Measurements from ENCODE around the gene TTLL3.
A peak's percentile ranks its signal among the peaks of the same experiment; 100 is the strongest.
"Not testable (repeated sequence)": the region's sequence is repeated elsewhere in the genome, so short reads cannot be mapped to it uniquely, and the experiment has no call there.

The TTLL3 gene

DNA sequence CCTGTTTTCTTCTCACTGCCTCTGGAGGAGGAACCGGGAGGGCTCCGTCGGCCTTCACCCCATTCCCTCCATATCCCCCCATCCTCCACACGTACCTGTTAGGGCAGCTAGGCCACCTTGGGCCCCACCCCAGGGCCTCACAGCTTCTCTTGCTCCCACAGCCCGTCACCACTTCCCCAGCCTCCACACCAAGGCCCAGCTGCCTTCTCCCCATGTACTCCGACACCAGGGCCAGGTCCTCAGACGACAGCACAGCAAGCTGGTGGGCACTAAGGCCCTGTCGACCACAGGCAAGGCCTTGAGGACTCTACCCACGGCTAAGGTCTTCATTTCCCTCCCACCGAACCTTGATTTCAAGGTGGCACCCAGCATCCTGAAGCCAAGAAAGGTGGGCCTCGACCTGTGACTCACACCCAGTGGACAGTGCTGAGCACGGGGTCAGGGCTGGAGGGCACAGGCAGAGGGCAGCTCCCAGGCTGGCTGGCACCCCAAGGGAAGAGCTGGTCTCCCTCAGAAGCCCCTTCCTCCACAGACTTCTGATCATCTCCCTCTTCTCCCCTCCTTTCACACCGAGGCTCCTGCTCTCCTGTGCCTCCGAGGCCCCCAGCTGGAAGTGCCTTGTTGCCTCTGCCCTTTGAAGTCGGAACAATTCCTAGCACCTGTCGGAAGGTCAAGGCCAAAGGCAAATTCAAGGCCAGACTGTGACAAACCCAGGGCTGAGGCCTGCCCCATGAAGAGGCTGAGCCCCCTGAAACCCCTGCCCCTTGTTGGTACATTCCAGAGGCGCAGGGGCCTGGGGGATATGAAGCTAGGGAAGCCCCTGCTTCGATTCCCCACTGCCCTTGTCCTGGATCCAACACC, 24.7 kb downstream of the TTLL3 start:
- no peak for DNase-seq (ENCODE audit: low read depth in 1 of 2, low spot score in 1 of 2)

DNA sequence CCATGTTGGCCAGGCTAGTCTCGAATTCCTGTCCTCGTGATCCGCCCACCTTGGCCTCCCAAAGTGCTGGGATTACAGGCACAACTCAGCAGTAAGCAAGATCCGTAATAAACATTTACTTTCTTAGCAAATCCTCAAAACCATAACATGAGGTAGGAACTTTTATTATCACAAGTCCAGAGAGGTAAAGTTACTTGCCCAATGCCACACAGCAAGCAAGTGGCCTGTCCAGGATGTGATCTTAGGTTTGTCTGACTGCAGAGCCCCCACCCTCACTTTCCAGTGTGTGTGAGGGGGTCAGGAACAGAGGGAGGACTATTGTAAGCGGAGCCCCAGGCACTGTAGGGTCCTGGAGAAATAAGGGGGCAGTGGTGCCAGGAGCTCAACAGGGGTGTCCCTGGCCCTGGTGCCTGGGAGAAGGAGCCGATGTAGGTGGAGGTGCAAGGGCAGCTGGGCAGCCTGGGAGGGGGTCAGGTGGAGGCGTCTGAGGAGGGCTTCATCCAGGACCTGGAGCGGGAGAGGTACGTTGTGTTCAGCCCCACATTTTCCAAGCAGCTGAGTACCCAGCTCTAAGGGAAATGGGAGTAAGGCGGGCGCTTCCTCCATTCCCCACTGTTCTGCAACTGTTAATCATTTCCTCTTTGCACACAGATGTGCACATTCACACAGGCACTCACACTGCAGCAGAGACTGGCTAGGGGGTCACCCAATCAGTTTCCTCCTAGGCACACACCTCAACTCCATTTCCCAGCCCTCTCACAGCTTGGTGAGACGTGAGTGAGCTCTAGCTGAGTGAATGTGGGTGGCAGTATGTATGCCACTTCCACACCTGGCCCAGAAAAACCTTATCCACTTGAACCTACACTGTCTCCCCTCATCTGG, 27.9 kb downstream of the TTLL3 start:
- no peak for DNase-seq (ENCODE audit: low read depth in 1 of 2, low spot score in 1 of 2)

DNA sequence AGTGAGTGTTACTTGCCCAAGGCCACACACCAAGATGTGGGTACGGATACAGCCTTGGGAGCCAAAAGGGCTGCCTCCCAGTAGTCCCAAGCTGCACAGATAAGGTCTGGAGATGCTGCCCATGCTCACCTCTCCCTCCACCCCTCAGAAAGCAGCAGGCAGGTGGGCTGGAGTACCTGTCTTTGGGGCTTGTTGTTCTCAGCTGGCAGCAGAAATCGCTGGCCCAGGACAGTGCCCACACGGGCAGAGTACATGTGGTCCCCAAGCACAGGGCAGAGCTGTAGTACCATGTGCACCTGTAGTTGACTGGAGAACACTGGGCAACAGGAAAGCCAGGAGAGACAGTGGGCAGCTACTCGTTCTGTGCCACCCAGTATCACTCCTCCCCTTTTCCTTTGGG, 28.8 kb downstream of the TTLL3 start:
- DNase-seq (ENCODE audit: low read depth in 1 of 2, low spot score in 1 of 2), result no peak

DNA sequence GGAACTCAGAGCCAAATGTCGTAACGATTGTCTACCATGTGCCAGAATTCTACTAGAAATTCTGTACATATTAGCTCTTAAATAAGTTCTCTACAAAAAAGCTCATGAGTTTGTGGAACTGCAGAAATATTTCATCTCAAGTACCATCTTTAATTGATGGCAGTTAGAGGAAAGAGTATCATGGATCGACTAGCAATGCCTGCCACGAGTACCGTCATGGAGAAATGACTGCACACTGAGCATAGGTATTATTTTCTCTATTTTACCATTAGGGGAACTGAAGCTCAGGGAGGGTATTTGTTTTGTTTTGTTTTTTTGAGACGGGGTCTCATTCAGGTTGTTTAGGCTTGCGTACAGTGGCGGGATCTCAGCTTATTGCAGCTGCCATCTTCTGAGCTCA, 31.0 kb downstream of the TTLL3 start:
- no peak for DNase-seq (ENCODE audit: low read depth in 1 of 2, low spot score in 1 of 2)

DNA sequence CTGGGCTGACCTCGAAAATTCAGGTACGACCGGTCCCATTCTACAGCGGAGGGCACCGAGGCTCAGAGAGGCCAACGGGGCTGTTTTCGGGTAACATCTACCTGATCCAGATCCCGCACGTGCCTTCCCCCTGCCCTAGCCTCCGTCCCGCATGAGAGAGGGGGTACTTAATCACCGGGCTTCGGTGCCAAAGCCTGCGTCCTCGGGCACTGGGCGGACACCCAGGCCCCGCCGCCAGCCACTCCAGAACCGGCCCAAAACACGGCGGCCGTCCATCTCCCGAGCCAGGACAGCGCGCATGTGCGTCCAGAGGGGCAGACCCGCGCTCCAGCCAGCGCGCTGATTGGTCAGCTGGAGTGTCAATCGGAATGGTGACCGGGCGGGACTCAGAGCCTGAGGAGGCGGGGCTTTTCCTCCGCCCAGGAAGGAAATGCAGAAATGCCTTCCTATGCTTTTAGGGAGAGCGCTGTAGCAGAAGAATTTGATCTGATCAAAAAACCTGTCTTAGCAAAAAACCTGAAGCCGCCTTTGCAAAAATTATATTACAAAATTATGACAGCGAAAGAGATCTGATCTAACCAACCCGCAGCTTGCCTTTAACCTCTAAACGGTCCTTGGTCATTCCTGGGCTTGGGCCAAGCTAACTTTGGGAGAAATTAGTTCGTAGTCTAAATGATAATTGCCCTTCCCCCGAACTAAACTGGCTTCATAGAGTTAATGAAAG, 33.8 kb downstream of the TTLL3 start, which contains the start of gene RPUSD3:
Gene RPUSD3 (minus strand): TSS at position 294 of the 724 bp plus-strand sequence. CDS start 18 bp downstream, at position 276.
- peak; percentile 95 to 97 for DNase-seq (ENCODE audit: low read depth in 1 of 2, low spot score in 1 of 2)

DNA sequence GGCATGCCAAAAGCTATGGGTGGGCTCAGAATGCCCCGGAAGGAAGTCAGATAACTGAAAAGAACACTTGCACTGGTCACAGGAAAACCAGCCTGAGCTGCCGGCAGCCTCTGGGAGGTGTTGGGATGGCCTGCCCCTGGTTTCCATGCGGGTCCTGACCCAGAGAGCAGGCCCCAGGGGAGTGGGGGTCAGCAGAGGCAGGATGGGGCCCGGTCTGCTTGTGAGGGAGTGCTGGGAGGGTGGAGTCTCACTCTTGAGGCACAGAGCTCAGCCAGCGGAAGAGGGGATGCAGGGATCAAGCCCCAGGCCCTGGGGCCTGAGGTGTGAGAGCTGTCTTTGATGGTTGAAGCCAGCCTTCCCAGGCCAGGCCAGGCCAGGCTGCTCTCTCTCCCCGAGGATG, 36.2 kb downstream of the TTLL3 start:
- DNase-seq (ENCODE audit: low read depth in 1 of 2, low spot score in 1 of 2), result no peak

DNA sequence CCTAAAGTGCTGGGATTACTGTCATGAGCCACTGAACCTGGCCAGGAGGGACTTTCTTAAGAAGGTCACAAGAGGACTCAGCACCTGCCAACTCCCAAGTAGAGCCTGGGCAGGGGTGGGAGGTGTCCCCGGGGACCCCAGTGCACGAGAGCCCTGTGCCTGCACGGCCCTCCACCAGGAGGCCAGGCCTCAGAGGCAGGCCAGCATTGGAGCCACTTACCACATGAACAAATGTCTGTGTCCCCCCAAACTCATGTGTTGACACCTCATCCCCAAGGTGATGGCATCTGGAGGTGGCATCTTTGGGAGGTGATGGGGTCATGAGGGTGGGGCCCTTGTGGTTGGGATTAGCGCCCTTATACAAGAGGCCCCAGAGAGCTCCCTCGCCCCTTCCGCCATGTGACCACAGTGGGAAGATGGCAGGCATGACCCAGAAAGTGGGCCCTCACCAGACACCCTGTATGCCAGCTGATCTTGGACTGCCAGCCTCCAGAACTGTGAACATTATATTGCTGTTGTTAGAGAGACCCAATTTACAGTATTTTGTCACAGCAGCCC, 36.9 kb downstream of the TTLL3 start:
- DNase-seq (ENCODE audit: low read depth in 1 of 2, low spot score in 1 of 2), result no peak

DNA sequence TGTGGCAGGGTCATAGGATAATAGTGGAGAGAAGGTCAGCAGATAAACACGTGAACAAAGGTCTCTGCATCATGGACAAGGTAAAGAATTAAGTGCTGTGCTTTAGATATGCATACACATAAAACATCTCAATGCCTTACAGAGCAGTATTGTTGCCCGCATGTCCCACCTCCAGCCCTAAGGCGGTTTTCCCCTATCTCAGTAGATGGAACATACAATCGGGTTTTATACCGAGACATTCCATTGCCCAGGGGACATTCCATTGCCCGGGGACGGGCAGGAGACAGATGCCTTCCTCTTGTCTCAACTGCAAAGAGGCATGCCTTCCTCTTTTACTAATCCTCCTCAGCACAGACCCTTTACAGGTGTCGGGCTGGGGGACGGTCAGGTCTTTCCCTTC, 37.8 kb downstream of the TTLL3 start:
- DNase-seq (ENCODE audit: low read depth in 1 of 2, low spot score in 1 of 2), result not testable (repeated sequence)

DNA sequence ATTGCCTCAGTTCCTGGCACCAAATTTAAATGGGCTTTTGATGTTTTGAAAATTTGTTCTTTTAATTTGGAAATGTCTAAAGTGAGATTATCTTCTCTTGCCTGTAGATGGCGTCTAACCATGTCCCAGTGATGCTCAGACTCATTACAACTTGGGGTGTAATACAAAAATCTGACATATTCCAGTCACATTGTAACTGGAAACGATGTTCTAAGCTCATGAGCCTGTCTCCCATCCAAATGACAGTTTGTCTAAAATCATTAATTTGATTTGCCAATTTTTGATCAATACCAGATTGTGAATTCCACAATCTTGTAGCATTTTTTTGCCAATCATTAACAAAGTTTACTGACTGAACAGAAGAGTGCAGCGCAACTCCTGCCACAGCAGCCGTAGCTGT, 38.8 kb downstream of the TTLL3 start:
- DNase-seq (ENCODE audit: low read depth in 1 of 2, low spot score in 1 of 2), result not testable (repeated sequence)

DNA sequence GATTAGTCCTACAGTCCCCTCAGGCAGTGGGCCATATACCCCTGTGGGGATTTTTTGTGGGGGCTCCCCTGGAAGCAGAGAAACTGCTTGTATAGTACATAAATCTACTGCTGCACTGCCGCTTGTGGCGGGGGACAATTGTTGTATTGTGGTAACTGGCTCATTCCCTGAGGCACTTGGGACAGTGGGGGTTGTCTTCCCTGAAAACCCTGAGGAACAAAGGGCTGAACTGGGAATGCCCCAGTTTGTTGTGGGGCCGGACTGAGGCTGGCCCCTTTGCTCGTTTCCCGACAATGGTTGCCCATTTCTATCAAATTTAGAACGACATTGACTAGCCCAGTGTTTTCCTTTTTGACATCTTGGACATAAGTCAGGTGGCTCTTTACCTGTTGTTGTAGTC, 41.3 kb downstream of the TTLL3 start:
- not testable (repeated sequence) for DNase-seq (ENCODE audit: low read depth in 1 of 2, low spot score in 1 of 2)

DNA sequence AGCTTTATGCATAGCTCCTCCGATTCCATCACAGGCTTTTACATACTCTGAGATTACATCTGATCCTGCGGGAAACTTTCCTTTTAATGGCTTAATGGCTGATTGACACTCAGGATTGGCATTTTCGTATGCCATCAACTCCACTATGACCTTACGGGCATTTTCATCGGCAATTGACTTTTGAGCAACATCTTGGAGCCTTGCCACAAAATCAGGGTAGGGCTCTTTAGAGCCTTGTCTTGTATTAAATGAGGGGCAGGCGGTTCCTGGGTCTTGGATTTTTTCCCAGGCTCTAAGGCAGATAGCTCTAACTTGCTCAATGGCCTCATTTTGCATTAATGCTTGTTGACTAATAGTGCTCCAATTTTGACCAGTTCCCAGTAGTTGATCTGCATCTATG, 41.9 kb downstream of the TTLL3 start:
- DNase-seq (ENCODE audit: low read depth in 1 of 2, low spot score in 1 of 2), result not testable (repeated sequence)

DNA sequence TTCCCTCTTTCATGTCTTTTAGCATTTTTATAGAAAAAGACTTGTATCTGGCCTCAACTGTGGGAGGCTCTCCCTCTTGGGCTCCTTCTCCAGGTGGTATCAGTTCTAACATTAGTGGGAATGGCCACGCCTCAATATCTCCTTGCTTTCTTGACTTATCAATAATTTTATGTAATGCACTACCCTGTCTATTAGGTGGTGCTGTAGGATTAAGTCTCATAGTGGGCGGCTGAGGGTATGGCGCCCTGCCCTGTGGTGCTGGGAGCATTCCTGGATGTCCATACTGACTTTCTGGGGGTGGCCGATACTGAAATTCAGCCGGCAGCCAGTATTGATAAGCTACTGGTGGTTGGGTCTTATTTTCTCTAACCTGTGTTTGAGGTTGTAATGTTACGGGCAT, 42.5 kb downstream of the TTLL3 start:
- no peak for DNase-seq (ENCODE audit: low read depth in 1 of 2, low spot score in 1 of 2)

DNA sequence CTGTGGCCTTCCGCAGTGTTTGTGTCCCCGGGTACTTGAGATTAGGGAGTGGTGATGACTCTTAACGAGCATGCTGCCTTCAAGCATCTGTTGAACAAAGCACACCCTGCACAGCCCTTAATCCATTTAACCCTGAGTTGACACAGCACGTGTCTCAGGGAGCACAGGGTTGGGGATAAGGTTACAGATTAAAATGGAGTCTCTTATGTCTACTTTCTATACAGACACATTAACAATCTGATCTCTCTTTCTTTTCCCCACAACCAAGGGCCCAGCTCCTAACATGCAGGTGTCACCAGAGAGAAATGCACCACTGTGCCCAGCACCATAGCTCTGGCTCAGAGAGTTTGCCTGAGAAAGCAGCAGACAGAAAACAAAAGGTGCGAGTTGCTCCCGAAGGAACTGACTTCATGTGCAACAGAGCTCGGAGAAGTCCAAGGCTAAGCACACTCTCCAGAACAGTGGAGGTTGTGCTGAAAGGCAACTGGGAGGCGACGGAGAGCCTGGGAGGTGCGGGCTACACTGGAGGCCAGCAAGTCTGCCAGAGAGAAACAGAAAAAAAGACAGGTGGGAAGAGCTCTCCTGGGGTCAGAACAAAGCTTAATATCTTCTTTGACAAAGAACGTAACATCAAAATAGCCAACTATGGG, 44.4 kb downstream of the TTLL3 start:
- not testable (repeated sequence) for DNase-seq (ENCODE audit: low read depth in 1 of 2, low spot score in 1 of 2)

DNA sequence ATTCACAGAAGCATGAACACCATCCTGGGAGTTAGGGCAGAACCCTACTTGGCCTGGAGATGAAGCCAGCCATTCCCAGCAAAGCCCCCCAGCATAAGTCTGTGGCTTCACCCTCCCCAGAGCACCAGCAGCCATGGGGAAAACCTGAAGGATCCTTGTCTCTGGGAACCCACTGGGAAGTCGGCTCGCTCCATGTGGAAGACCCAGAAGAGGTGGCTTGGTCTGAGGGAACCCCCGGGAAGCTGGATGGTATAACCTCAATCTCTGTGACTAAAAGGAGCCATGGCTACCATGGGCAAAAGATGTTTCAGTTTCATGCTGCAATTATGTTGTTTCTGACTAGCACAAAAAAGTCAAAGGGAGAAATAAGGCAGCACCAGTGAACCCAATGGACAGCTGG, 45.5 kb downstream of the TTLL3 start:
- DNase-seq (ENCODE audit: low read depth in 1 of 2, low spot score in 1 of 2), result no peak

DNA sequence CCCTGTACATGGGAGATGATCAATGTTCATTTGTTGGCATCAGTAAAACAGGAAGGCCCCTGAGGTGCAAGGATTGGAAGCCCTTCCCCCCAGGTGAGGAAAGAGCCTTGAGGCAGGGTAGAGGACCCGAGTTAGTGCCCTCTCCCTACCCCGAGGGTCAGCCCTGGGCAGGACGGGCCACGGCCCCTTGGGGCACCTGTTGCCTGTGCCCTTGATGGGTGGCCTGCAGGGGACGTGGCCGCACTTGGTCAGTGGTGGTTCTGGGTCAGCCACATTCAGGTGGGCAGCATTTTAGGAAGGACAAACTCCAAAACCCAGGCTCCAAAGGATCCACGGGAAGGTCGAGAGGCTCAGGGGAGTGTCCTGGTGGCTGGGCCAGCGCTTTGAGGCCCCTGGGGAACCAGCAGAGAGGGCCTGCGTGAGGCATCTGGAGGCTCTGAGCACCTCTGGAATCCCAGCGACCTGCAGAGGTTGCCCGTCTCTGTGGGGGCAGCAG, 49.5 kb downstream of the TTLL3 start:
- DNase-seq (ENCODE audit: low read depth in 1 of 2, low spot score in 1 of 2), result no peak

DNA sequence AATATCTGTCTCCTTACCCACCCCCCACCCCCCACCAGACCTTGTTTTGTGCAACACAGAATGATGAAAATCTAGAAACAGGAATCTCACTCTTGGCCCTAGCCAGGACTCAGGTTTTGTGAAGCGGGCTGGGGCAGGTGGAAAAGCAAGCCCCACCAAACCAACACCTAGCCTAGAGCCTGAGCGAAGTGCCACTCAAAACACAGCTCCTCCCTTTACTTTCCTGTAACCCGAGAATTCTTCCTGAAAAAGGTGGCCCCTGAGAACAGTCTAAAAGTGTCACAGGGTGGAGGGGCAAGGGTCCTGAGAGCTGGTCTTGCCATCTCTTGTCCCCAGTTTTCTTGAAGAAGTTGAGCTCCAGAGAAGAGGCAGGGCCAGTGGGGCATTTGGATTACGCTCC, 51.1 kb downstream of the TTLL3 start:
- no peak for DNase-seq (ENCODE audit: low read depth in 1 of 2, low spot score in 1 of 2)

DNA sequence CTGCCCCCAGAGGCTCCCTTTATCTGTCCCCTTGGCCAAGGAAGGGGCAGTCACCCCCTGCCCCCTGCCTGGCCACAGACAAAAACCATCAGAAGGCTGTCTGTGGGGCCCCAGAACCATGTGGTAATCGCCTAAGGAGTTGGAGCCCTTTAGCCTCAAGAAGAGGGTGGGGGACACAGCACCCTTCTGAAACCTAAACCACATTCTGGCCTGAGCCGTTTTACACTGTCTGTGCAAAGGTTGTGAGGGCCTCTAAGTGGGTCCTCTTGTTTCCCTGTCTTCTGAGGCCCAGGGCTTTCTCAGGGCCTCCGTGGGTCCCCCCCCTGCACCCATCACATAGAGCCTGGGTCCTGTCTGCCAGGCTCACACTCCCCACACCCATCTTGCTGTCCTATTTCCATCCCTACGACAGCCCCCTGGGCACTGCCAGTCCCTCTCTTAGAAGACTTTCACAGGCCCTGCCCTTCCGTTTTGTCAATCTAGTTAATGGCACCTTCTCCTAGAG, 51.6 kb downstream of the TTLL3 start:
- DNase-seq (ENCODE audit: low read depth in 1 of 2, low spot score in 1 of 2), result no peak

DNA sequence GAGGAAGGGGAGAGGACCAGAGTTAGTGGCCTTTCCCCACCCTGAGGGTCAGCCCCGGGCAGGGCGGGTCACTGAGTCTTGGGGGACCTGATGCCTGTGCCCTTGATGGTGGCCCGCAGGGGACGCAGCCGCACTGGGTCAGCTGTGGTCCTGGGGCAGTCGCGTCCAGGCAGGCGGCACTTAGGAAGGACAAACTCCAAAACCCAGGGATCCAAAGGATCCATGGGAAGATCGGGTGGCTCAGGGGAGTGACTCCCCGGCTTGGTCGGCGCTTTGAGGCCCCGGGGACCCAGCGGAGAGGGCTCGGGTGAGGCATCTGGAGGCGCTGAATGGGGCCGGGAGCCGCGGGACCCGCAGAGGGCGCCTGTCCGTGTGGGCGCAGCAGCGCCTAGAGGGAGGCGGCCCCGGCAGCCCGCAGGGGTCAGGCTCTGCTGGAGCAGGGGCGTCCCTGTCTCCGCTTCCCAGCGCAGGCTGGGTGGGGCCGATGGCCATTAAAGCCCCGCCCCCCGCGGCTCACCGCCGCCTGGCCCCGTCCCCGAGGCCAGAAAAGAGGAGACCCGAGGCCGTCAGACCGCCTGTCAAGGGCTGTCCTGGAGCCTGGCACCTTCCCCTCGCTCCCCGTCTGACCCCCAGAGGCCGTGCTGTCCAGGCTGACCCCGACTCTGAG, 52.5 kb downstream of the TTLL3 start:
- no peak for DNase-seq (ENCODE audit: low read depth in 1 of 2, low spot score in 1 of 2)

DNA sequence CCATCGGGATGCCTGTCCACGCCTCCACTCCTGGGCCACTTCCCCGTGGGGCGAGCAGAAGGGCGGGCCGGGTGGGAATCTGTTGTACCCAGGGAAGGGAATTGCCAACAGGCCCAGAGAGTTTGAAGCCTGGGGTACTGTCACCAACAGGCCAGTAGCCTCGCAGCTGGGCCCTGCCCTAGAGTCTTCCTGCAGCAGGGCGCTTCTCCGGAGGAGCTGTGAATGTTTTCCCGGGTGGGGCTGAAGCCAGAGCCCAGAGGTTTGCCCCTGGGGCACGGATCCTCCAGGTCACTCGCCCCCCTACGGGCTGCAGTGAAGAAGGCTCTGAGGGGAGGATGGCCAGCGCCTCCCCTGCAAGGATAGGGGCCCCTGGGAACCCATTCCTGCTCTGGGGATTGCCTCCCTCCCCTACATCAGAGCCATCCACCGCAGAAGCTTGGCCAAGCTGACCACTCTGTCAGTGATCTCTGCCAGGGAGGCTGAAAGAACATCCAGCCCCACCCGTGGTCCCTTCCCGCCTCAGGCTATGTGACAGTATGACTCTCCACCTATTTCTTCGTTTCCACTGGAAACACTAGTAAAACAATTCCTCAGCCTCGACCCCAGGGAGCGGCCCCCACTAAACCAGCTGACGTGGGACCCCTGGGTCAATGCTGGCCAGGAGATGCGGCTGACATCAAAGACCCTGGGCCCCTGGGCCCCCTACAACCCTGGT, 53.2 kb downstream of the TTLL3 start:
- DNase-seq (ENCODE audit: low read depth in 1 of 2, low spot score in 1 of 2), result no peak

All from activated CD4-positive, alpha-beta T cell treated with anti-CD3 and anti-CD28 coated beads, Interleukin-2, amount 50 U/mL, for 24 hours (primary cell).